Ishikawa (cell line): ENCODE measurements around the gene CHCHD6.

Source experiments
- CREB1 ChIP-seq: IDR thresholded peaks from 2 replicates; pipeline ENCODE4 v1.6.1; 2012; ENCODE audit warnings: low read depth
- EP300 ChIP-seq: IDR thresholded peaks from 2 replicates; pipeline ENCODE4 v1.6.1; 2012; ENCODE audit warnings: borderline replicate concordance
- NFIC ChIP-seq: IDR thresholded peaks from 2 replicates; pipeline ENCODE4 v1.6.1; 2012
- RAD21 ChIP-seq: IDR thresholded peaks from 2 replicates; pipeline ENCODE4 v1.6.1; 2012; ENCODE audit warnings: low read depth
- REST ChIP-seq: IDR thresholded peaks from 2 replicates; pipeline ENCODE4 v1.6.1; 2012; ENCODE audit warnings: low read depth, mild to moderate bottlenecking
- TCF12 ChIP-seq: IDR thresholded peaks from 2 replicates; pipeline ENCODE4 v1.6.1; 2012; ENCODE audit warnings: low read depth
- TEAD4 ChIP-seq: IDR thresholded peaks from 2 replicates; pipeline ENCODE4 v1.6.1; 2012
- YY1 ChIP-seq: IDR thresholded peaks from 2 replicates; pipeline ENCODE4 v1.6.1; 2012; ENCODE audit warnings: low read depth
- TF ChIP-seq, protein P1 (sequence below): IDR thresholded peaks from 2 replicates; pipeline ENCODE4 v1.6.1; 2012

DNA sequence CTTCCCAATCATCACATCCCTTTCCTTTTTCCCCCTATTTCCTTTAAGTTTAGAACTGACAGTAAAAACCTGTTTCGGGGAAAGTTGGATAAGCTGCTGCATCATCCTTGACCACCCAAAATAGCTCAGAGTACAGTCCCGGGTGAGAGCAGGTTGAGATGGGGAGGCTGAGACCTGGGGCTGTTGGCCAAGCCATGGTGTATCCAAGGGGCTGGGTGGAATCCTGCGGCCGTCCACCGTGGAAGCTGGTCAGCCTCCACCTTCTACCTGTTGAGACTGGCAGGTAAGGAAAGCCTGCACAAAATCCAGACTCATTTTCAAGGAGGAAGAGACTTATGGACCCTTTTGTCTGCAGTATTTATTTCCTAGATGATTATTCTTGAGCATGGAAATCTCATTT is 150.6 kb downstream of the CHCHD6 start:
- TF ChIP-seq YY1 (no peak), CREB1 (no peak), EP300 (no peak), NFIC (no peak), REST (no peak), TCF12 (no peak), RAD21 (no peak), TEAD4 (no peak)
- TF ChIP-seq, protein P1, sequence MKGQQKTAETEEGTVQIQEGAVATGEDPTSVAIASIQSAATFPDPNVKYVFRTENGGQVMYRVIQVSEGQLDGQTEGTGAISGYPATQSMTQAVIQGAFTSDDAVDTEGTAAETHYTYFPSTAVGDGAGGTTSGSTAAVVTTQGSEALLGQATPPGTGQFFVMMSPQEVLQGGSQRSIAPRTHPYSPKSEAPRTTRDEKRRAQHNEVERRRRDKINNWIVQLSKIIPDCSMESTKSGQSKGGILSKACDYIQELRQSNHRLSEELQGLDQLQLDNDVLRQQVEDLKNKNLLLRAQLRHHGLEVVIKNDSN = no peak
